Fibroblast of villous mesenchyme (primary cell): ENCODE results near the gene MYRFL. TPM values are rescaled to one million over a fixed set of nuclear protein-coding genes. Genes with fewer than 3 reads are reported as not detected.
A peak's percentile ranks its signal among the peaks of the same experiment; 100 is the strongest.

Experiments
- DNase-seq: peaks from one replicate; pipeline ENCODE4 v3.0.0-alpha.2; 2010; ENCODE audit warnings: low read depth
- H3K4me3 ChIP-seq: 2 replicates; pipeline ENCODE4 v1.5.1; 2011; ENCODE audit warnings: low read depth, mild to moderate bottlenecking, low read length
- total RNA-seq: library from RNA; depleted of rRNA; stranded (reverse); fragments of >200 nt; gene quantifications from 2 replicates; pipeline ENCODE4 v1.2.3, GENCODE V29; 2012
- TF ChIP-seq, protein P1 (sequence below): IDR thresholded peaks from 2 replicates; pipeline ENCODE4 v1.5.1; 2012; ENCODE audit warnings: low read depth, mild to moderate bottlenecking, low read length; ENCODE audit not compliant: insufficient read depth

The MYRFL gene
- total RNA-seq, 1 donor: not detected

DNA sequence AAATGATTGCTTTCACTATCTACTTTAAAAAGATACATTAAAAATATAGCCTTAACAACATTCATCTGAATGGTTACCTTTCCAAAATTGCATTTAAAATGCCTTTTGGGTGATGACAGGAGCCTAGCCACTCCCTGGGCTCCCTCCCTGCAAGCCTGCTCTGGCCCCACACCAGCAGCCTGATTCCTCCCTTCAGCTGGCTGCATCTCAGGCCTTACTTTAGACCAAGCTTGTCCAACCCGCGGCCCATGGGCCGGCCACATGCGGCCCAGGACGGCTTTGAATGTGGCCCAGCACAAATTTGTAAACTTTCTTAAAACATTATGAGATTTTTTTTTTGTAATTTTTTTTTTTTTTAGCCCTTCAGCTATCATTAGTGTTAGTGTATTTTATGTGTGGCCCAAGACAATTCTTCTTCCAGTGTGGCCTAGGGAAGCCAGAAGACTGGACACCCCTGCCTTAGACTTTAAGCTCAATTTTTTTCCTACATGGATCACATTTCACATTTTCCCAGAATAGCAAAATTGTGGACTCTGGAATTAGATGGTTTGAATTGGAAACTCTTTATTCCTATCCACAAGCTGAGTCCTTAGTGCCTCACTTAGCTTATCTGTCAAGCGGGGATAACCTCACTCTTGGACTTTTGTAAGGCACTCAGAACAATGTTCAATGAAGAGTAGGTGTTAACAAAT, 124.4 kb downstream of the MYRFL start:
- TF ChIP-seq, protein P1, sequence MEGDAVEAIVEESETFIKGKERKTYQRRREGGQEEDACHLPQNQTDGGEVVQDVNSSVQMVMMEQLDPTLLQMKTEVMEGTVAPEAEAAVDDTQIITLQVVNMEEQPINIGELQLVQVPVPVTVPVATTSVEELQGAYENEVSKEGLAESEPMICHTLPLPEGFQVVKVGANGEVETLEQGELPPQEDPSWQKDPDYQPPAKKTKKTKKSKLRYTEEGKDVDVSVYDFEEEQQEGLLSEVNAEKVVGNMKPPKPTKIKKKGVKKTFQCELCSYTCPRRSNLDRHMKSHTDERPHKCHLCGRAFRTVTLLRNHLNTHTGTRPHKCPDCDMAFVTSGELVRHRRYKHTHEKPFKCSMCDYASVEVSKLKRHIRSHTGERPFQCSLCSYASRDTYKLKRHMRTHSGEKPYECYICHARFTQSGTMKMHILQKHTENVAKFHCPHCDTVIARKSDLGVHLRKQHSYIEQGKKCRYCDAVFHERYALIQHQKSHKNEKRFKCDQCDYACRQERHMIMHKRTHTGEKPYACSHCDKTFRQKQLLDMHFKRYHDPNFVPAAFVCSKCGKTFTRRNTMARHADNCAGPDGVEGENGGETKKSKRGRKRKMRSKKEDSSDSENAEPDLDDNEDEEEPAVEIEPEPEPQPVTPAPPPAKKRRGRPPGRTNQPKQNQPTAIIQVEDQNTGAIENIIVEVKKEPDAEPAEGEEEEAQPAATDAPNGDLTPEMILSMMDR: no peak
- DNase-seq: no peak
- no peak overlapping the region for H3K4me3 ChIP-seq

DNA sequence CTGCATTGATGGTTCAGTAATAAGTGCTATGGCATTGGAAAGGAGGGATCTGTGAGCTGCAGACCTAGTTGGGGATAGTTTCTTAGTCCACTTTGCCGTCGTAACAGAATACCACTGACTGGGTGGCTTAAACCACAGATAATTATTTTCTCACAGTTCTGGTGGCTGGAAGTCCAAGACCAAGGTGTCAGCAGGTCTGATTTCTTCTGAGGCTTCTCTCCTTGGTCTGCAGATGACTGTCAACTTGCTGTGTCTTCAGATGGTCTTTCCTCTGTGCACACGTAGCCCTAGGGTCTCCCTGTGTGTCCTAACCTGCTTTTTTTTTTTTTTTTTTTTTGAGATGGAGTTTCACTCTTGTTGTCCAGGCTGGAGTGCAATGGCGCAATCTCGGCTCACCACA, 126.1 kb downstream of the MYRFL start:
- H3K4me3 ChIP-seq: no peak overlapping the region
- TF ChIP-seq, protein P1: no peak
- DNase-seq: no peak

DNA sequence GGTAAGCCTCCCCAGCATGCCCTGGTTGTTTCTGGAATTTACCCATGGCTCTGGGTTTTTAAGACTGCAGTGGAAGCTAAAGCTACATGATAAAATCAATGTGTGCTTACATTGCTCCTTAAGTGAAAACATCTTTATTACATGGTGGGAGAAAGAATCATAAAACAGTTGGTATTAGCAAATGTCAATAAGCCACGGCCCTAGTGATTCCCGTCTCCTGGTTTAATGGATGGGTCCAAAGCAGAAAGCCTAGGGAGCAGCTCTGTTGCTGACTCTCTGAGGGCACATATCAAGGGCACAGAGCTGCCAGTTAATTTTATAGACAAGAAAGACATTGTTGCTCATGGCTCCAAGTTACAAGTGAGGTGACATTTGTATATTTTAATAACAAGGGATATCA, 127.9 kb downstream of the MYRFL start:
- H3K4me3 ChIP-seq: no peak overlapping the region
- TF ChIP-seq, protein P1: no peak
- DNase-seq: no peak

DNA sequence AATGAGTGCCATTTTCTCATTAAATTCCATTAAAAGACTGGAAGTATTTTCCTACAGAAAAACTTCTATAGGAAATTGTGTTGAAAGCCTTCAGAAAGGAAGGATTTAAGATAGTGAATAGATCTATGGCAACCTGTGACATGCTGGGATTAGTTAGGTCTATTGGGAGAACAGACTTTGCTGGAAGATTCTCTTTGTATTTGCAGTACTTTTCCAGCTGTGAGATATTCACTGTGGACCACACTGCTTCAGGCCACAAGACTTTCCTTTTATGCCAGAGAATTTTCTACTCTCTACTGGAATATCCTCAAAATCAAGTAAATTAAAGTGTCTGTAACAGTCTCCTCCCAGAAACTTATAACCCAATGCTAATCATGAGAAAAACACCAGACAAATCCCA, 136.2 kb downstream of the MYRFL start:
- no peak for DNase-seq
- TF ChIP-seq, protein P1: no peak
- no peak overlapping the region for H3K4me3 ChIP-seq

DNA sequence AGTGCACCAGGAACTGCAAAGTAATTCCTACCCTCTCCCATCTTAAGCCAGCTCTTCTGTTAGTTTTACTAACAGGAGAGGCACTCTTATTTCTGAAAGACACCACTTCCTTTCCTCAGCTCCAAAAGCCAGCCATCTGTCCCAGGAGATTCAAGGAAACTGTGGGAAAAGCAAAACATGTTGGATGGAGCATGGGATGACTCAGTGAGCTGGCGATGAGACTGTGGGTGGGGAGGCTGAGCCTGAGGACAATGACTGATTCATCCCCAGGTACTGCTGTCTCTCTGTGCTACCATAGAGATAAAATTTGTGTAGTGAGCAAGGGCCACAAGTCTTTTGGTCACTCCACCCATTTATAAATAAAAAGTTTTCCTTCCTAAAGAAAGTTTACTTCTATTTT, 141.4 kb downstream of the MYRFL start:
- TF ChIP-seq, protein P1: no peak
- H3K4me3 ChIP-seq: no peak overlapping the region
- peak; percentile 4 for DNase-seq

DNA sequence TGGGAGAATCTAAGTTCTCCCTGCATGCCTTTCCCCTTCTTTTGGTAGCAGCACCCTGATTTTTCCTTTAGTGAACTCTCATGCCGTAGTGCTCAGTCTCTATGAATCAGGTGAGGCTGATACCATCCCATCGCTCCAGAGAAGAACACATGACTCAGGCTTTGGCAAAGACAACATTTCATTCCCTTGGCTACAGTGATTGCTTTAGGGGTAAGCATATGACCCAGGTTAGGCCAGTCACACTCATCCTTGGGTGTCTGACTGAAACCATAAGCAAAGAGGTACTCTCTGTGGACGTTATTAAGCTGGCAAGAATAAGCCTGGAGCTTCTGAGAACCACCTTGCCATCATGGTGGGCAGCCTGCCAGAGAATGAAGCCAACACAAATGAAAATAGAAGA, 141.8 kb downstream of the MYRFL start:
- no peak overlapping the region for H3K4me3 ChIP-seq
- TF ChIP-seq, protein P1: no peak
- no peak for DNase-seq

DNA sequence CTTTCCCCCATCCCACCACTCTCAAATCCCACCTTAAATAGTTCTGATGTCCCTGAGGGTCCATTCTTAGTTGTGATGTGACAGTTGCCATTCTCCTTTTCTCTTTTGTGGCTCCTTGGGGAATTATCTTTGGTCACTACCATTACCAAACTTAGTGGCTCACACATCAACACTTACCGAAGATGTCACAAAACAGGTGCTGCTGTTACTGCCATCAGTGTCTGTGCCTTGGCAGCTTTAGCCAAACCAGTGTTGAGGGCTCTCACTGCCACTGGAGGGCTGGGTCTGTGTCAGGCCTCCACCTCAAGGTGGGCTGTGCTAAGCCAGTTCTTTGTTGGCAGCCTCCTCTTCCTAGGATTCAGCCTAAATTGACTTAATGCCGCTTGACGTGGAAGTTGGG, 144.0 kb downstream of the MYRFL start:
- TF ChIP-seq, protein P1: no peak
- no peak for DNase-seq
- H3K4me3 ChIP-seq: no peak overlapping the region
